ENCODE measurements around the gene CD58. TPM values are rescaled to one million over a fixed set of nuclear protein-coding genes. Genes with fewer than 3 reads are reported as not detected.

The CD58 gene
- total RNA-seq, 1 experiment from 2014 or later: 18.9 TPM

- H3K27ac Mint-ChIP-seq (ENCODE audit: unreplicated experiment): no peak overlapping the region
- no peaks in the 10 kb centered on the region for H3K9me3 Mint-ChIP-seq (ENCODE audit: low read depth, unreplicated experiment)
- H3K27me3 Mint-ChIP-seq (ENCODE audit: unreplicated experiment): no peaks in the 10 kb centered on the region
- no peak overlapping the region for H3K4me3 Mint-ChIP-seq (ENCODE audit: low read depth, unreplicated experiment)
- CTCF ChIA-PET: interaction anchor here (0.5 kb wide), 1 partner anchor 457 kb away, joined by 4 read pairs; no protein-coding TSS in a partner anchor
- DNase-seq: no peak
- H3K4me1 Mint-ChIP-seq (ENCODE audit: low read depth, unreplicated experiment): peaks cover 18% of the 10 kb centered on the region
- intact Hi-C loops (cut with micrococcal nuclease; ENCODE audit: unreplicated experiment): no loop called here
- no peak for TF ChIP-seq CTCF (IDR thresholded peaks at IDR 0.05; ENCODE audit: unreplicated experiment)
- no TSS peak for BruUV-seq (replicated peaks)
- H3K36me3 Mint-ChIP-seq (ENCODE audit: insufficient read depth, unreplicated experiment): peaks cover 7% of the 10 kb centered on the region
Measured at GRCh38 chr1:116477429-116477828, 93.4 kb downstream of the CD58 start.

- Mint-ChIP-seq H3K27ac (ENCODE audit: unreplicated experiment) (no peak overlapping the region), H3K4me1 (ENCODE audit: low read depth, unreplicated experiment) (peaks cover 29% of the 10 kb centered on the region), H3K9me3 (ENCODE audit: low read depth, unreplicated experiment) (no peaks in the 10 kb centered on the region), H3K36me3 (ENCODE audit: insufficient read depth, unreplicated experiment) (peaks cover 7% of the 10 kb centered on the region), H3K4me3 (ENCODE audit: low read depth, unreplicated experiment) (no peak overlapping the region), H3K27me3 (ENCODE audit: unreplicated experiment) (no peaks in the 10 kb centered on the region)
- intact Hi-C loops (cut with micrococcal nuclease; ENCODE audit: unreplicated experiment): no loop called here
- TF ChIP-seq CTCF (IDR thresholded peaks at IDR 0.05; ENCODE audit: unreplicated experiment): no peak
- no peak for DNase-seq
- CTCF ChIA-PET: no interaction called here
- BruUV-seq (replicated peaks): no TSS peak
Measured at GRCh38 chr1:116476321-116476720, 94.5 kb downstream of the CD58 start.

GRCh38 chr1:116475850-116476218 lies 95.0 kb downstream of the CD58 start:
- peaks cover 33% of the 10 kb centered on the region for H3K4me1 Mint-ChIP-seq (ENCODE audit: low read depth, unreplicated experiment)
- H3K9me3 Mint-ChIP-seq (ENCODE audit: low read depth, unreplicated experiment): no peaks in the 10 kb centered on the region
- CTCF ChIA-PET: interaction anchor here (0.9 kb wide), 1 partner anchor 337 kb away, joined by 4 read pairs; no protein-coding TSS in a partner anchor
- H3K4me3 Mint-ChIP-seq (ENCODE audit: low read depth, unreplicated experiment): no peak overlapping the region
- no peak for TF ChIP-seq CTCF (IDR thresholded peaks at IDR 0.05; ENCODE audit: unreplicated experiment)
- intact Hi-C loops (cut with micrococcal nuclease; ENCODE audit: unreplicated experiment): no loop called here
- no peaks in the 10 kb centered on the region for H3K27me3 Mint-ChIP-seq (ENCODE audit: unreplicated experiment)
- DNase-seq: no peak
- H3K27ac Mint-ChIP-seq (ENCODE audit: unreplicated experiment): no peak overlapping the region
- peaks cover 7% of the 10 kb centered on the region for H3K36me3 Mint-ChIP-seq (ENCODE audit: insufficient read depth, unreplicated experiment)
- BruUV-seq (replicated peaks): no TSS peak

- no peaks in the 10 kb centered on the region for H3K27me3 Mint-ChIP-seq (ENCODE audit: unreplicated experiment)
- no peak for TF ChIP-seq CTCF (IDR thresholded peaks at IDR 0.05; ENCODE audit: unreplicated experiment)
- H3K4me3 Mint-ChIP-seq (ENCODE audit: low read depth, unreplicated experiment): no peak overlapping the region
- no TSS peak for BruUV-seq (replicated peaks)
- intact Hi-C loops (cut with micrococcal nuclease; ENCODE audit: unreplicated experiment): loop anchor here (5.0 kb wide), 1 partner anchor 58 kb away; no protein-coding TSS in a partner anchor
- peaks cover 7% of the 10 kb centered on the region for H3K36me3 Mint-ChIP-seq (ENCODE audit: insufficient read depth, unreplicated experiment)
- H3K4me1 Mint-ChIP-seq (ENCODE audit: low read depth, unreplicated experiment): peaks cover 33% of the 10 kb centered on the region
- peak; percentile 31 for DNase-seq
- H3K27ac Mint-ChIP-seq (ENCODE audit: unreplicated experiment): peak overlapping the region; percentile 53
- CTCF ChIA-PET: interaction anchor here (0.9 to 1.2 kb wide), 2 partner anchors 10 to 336 kb away, joined by 4 to 6 read pairs; no protein-coding TSS in a partner anchor
- H3K9me3 Mint-ChIP-seq (ENCODE audit: low read depth, unreplicated experiment): no peaks in the 10 kb centered on the region
Measured at GRCh38 chr1:116474921-116475849, 95.6 kb downstream of the CD58 start.

Measured in Calu3 (cell line).